ENCODE measurements around the gene ZNRF3.
A peak's percentile ranks its signal among the peaks of the same experiment; 100 is the strongest.
"Not testable (repeated sequence)": the region's sequence is repeated elsewhere in the genome, so short reads cannot be mapped to it uniquely, and the experiment has no call there.

Gene ZNRF3

GRCh38 chr22:28935713-28936112, 52.3 kb downstream of the ZNRF3 start:
- no peak for DNase-seq

DNA sequence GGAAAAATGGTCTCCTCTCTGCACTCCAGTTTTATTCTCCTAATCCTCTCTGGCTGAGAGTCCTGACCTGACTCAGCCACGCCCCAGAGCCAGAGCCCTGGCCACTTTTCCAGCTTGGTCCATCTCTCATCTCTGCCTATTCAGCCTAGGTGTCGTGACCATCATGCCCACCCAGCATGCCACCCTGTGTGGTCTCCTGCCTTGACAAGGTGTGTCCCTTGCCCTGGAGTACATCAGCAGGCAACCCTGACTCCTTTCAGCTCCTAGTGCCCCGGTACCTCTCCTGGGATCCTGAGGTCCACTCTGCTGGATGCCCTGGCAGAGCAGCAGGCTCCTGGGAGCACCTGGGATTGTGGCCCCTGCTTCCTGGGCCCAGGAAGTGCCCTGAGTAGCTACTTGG, 52.8 kb downstream of the ZNRF3 start:
- no peak for DNase-seq

- DNase-seq = no peak
Observed at GRCh38 chr22:28937206-28938025, 54.0 kb downstream of the ZNRF3 start.

DNA sequence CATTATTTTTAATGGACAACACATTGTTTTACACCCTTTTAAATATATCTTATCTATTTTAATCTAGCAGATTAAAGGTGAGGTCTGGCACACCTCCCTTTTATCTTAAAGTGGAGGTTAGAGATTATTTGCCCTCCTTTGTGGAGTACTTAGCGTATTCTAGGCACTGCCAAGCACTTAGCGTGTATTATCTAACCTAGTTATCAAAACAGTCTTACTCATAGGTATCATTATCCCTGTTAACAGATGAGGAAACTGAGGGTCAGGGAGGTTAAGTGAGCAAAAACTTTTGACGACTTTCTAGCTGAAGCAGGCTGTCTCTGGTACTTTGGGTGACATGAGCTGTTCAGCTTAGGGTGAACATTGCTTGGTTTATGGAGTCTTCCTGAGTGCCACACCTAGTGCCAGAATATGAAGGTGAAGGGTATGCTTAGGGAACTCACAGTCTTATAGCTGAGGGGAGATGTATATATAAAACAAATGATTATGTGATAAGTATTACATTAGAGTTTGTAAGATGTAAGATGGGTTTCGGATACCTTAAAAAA, 55.0 kb downstream of the ZNRF3 start:
- no peak for DNase-seq

DNA sequence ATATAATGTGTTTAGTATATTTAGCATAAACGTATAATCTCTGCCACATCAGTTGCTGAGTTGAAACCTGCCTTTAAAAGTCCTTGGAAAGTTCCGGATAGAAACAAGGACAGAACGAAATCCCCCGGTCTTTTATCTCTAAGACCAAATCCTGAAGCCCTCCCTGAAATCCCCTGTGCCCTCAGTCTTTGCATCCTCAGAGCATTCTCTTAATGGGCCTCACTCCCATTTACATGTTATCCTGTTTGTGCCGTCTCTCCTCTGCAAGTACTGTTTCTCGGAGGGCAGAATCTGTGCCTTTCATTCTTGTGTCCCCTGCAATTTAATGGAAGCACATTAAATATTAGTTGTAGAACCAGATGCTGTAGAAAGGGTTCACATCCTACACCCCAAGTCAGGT, 56.0 kb downstream of the ZNRF3 start:
- no peak for DNase-seq

- no peak for DNase-seq
Observed at GRCh38 chr22:28939932-28940331, 56.6 kb downstream of the ZNRF3 start.

DNA sequence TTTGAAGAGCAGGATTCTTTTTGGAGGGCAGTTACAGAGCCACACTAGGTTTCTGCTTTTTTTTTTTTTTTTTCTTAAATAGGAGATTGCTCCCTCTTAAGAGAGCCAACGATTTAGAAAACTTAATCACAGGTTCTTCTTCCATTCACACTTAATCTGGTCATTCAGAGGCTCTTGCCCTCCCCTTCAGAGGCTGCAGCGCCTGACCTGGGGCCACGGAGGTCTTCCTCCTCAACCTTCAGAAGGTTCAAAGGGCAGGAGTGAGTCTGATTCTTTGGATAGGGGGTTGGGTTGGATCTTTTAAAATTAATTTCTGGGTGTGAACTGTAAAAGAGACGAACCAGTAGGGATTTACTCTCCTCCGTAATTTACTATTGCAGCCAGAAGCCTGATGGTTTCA, 57.1 kb downstream of the ZNRF3 start:
- DNase-seq = no peak

- no peak for DNase-seq
Observed at GRCh38 chr22:28942333-28942732, 59.0 kb downstream of the ZNRF3 start.

- no peak for DNase-seq
Observed at GRCh38 chr22:28942801-28943500, 59.6 kb downstream of the ZNRF3 start.

- no peak for DNase-seq
Observed at GRCh38 chr22:28943501-28943879, 60.1 kb downstream of the ZNRF3 start.

DNA sequence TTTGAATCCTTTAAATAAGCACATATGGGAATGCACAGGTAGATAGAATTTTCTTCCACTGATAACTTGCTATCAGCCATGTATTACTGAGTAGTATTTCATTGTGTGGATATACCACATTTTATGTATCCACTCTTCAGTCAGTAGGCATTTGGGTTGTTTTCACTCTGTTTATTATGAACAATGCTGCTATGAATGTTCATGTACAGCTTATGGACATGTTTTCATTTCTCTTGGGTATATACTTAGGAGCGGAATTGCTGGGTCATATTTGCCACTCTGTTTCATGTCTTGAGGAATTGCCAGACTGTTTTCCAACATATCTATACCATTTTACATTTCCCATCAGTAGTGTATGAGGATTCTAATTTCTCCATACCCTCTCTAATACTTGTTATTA, 63.8 kb downstream of the ZNRF3 start:
- DNase-seq = no peak

DNA sequence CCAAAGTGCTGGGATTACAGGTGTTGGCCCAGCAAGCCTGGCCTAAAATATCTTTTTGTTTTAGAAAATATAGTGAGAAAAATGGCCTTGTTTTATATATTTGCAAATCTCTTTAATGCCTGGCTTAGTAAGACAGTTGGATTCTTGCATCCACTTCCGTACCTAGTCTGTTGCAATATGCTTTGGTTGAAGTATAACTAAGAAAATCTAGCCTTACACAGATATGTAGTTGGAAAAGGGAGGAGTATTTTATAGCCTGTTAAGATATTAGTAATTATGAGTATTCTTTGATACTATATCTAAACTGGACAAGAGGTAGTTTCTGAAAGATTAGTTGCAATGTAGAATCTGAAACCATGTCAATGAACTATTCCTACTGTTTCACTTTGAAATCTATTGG, 65.1 kb downstream of the ZNRF3 start:
- no peak for DNase-seq

DNA sequence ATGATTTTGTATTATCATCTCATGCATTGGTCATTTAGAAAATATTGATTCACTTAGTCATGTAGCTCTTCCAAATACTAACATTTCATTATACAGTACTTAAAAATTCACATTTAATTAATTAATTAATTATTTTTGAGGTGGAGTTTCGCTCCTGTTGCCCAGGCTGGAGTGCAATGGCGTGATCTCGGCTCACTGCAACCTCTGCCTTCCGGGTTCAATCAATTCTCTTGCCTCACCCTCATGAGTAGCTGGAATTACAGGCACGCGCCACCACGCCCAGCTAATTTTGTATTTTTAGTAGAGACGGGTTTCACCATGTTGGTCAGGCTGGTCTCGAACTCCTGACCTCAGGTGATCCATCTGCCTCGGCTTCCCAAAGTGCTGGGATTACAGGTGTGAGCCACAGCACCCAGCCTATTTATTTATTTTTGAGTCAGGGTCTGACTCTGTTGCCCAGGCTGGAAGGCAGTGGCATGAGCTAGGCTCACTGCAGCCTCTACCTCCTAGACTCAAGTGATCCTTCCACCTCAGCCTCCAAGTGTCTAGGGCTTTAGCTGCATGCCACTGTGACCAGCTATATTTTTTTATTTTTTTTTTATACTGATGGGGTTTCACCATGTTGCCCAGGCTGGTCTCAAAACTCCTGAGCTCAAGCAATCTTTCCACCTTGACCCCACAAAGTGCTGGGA, 65.6 kb downstream of the ZNRF3 start:
- DNase-seq = not testable (repeated sequence)

- DNase-seq = no peak
Observed at GRCh38 chr22:28949788-28950187, 66.4 kb downstream of the ZNRF3 start.

- peak; percentile 70 for DNase-seq
Observed at GRCh38 chr22:28950617-28951411, 67.4 kb downstream of the ZNRF3 start.

- DNase-seq = no peak
Observed at GRCh38 chr22:28951530-28951929, 68.2 kb downstream of the ZNRF3 start.

DNA sequence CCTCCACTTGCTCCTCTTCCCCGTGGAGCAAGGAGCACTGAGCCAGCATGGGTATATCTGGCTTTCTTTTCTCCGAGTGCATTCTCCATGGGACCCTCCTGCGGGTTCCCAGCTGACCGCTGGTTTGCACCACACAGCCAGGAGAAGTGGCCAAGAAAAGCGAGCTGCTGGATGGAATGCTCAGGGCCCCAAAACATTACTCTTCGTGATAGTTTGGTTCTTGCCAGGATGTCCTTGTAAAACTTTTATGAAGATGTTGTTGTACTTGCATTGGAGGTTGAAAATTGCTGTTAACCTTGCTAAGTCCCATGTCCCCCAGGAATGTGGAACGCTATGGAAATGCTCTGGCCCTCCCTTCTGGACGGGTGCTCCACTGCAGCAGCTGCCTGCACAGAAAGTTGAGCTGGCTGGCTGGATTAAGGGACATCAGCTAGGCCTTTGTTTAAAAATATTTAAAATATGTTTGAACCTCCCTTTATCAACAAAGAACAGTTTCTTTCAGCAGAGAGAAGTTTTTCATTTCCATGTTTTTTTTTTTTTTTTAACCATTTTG, 68.7 kb downstream of the ZNRF3 start:
- peak; percentile 80 for DNase-seq

DNA sequence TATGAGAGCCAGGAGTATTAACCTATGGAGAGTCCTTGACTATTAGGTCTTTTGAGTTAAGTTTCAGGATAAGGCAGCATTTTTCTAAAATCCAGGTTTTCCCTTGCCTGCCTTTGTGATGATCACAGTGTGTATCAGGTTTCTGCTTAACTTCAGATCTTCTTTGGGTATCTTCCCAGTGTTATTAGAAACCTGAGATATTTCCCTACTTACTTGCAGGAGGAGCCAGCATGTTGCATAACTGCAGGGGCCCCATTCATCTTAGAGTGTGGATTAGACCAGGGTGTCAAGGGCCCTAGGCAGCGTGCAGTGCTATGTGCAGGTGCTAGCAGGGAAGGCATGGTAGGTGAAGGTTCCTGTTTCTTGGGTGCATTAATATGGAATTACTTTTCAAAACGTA, 69.5 kb downstream of the ZNRF3 start:
- DNase-seq = no peak

GRCh38 chr22:28953403-28953802, 70.0 kb downstream of the ZNRF3 start:
- no peak for DNase-seq

DNA sequence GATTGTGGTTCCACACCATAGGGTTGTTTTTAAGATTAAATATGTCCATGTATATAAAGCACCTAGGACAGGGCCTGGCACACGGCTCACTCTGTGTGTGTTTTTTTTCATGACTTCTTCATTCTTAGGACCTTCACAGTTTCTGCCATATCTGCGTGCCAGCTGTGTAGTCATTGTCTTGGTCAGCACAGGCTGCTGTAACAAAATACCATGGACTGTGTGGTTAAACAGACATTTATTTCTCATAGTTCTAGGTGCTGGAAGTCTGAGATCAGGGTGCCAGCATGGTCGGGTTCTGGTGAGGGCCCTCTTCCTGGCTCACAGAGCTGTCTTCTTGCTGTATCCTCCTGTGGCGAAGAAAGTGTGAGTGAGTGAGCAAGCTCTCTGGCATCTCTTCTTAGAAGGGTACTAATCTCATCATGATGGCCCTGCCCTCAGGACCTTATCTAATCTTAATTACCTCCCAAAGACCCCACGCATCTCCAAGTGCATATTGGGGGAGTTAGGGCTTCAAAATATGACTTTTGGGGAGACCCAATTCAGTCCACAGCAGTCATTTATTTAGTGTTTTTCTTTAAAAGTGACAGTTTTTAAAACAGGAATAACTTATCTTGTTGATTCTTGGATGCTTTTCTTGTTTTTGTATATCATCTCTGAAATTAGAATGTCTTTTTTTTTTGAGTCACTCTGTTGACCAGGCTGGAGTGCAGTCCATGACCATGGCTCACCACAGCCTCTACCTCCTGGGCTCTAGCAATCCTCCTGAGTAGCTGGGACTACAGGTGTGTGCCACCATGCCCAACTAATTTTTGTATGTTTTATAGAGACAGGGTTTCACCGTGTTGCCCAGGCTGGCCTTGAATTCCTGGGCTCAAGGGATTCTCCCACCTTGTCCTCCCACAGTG, 70.9 kb downstream of the ZNRF3 start:
- DNase-seq = no peak

- no peak for DNase-seq
Observed at GRCh38 chr22:28955817-28956216, 72.4 kb downstream of the ZNRF3 start.
